ENCODE data around the gene XBP1. TPM values are rescaled to one million over a fixed set of nuclear protein-coding genes. Genes with fewer than 3 reads are reported as not detected.
"Not testable (repeated sequence)": the region's sequence is repeated elsewhere in the genome, so short reads cannot be mapped to it uniquely, and the experiment has no call there.

XBP1 gene
- total RNA-seq, 4 donors from 2014 or later, result 111 to 166 (median 131) TPM

DNA sequence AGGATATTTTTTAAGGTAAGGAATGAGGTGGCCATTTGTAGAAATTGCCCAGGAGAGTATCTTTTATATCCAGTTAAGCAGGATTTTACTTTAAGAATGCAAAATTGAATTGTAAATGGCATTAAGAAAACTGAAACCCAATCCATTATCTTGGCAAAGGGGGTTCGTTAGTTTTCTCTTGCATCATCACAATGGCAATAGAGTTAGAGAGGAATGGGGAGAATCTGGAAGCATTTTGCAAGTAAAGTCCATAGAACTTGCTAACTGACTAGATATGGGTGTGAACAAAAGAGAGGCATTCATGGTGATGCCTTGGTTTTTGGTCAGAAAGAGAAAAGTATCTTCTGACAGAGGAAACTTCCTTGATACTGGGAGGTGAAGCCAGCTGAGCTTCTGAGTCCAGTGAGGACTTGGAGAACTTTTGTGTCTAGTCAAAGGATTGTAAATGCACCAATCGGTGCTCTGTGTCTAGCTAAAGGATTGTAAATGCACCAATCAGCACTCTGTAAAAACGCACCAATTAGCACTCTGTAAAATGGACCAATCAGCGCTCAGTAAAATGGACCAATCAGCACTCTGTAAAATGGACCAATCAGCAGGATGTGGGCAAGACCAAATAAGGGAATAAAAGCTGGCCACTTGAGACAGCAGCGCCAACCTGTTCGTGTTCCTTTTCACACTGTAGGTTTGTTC is 31.5 kb downstream of the XBP1 start:
- DNase-seq, result no peak
- Histone ChIP-seq H3K9me3 (no peaks in the 10 kb centered on the region), H3K36me3 (no peaks in the 10 kb centered on the region), H3K27ac (no peak overlapping the region), H3K27me3 (no peaks in the 10 kb centered on the region), H3K4me1 (peaks cover 0 to 24% (median 3%) of the 10 kb centered on the region in 3 donors), H3K4me3 (no peak overlapping the region)
- TF ChIP-seq, protein P1, sequence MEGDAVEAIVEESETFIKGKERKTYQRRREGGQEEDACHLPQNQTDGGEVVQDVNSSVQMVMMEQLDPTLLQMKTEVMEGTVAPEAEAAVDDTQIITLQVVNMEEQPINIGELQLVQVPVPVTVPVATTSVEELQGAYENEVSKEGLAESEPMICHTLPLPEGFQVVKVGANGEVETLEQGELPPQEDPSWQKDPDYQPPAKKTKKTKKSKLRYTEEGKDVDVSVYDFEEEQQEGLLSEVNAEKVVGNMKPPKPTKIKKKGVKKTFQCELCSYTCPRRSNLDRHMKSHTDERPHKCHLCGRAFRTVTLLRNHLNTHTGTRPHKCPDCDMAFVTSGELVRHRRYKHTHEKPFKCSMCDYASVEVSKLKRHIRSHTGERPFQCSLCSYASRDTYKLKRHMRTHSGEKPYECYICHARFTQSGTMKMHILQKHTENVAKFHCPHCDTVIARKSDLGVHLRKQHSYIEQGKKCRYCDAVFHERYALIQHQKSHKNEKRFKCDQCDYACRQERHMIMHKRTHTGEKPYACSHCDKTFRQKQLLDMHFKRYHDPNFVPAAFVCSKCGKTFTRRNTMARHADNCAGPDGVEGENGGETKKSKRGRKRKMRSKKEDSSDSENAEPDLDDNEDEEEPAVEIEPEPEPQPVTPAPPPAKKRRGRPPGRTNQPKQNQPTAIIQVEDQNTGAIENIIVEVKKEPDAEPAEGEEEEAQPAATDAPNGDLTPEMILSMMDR (IDR thresholded peaks at IDR 0.05), result no peak
- TF ChIP-seq POLR2A (IDR thresholded peaks at IDR 0.05), result no peak
- intact Hi-C loops (cut with DNase I), result no loop called here
- WGBS, 2 donors, result 80% methylated on average over 6 of the region's 6 CpGs

DNA sequence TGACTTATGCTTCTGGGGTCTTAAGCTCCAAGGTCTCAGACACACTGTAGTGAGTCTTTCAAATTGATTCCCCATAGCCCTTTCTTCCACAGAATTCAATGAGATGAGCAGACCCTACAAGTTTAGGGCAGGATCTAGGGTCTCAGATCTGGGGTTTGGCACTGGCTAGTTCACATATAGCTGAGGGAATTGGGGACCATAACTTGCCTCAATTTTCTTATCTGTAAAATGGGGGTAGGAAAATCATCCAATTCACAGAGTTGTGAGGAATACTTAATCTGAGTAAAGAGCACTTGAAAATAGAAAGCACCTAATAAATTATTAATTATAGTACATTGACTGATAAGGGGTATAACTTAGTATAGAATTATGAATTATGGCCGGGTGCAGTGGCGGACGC is 33.7 kb downstream of the XBP1 start:
- Histone ChIP-seq H3K4me3 (no peak overlapping the region), H3K36me3 (no peaks in the 10 kb centered on the region), H3K27me3 (no peaks in the 10 kb centered on the region), H3K4me1 (peaks cover 0 to 9% (median under 1%) of the 10 kb centered on the region in 3 donors), H3K9me3 (no peaks in the 10 kb centered on the region), H3K27ac (no peak overlapping the region)
- DNase-seq, result no peak
- TF ChIP-seq, protein P1 (IDR thresholded peaks at IDR 0.05), result no peak
- TF ChIP-seq POLR2A (IDR thresholded peaks at IDR 0.05), result no peak
- intact Hi-C loops (cut with DNase I), result no loop called here
- WGBS, 2 donors, result 91 to 95% methylated on average over 3 of the region's 3 CpGs

DNA sequence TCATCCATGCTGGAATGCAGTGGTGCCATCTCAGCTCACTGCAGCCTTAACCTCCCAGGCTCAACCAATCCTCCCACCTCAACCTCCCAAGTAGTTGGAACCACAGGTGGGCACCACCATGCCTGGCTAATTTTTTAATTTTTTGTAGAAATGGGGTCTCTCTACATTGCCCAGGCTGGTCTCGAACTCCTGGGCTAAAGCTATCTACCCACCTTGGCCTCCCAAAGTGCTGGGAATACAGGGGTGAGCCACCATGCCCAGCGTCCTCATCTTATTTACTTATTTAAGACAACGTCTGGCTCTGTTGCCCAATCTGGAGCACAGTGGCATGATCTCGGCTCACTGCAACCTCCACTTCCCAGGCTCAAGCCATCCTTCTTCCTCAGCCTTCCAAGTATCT is 38.4 kb downstream of the XBP1 start:
- 90 to 92% methylated on average over 4 of the region's 4 CpGs for WGBS, 2 donors
- H3K27ac ChIP-seq; H3K27me3 ChIP-seq; H3K36me3 ChIP-seq; H3K9me3 ChIP-seq; DNase-seq; intact Hi-C loops (cut with DNase I); H3K4me3 ChIP-seq; H3K4me1 ChIP-seq: not testable (repeated sequence)

DNA sequence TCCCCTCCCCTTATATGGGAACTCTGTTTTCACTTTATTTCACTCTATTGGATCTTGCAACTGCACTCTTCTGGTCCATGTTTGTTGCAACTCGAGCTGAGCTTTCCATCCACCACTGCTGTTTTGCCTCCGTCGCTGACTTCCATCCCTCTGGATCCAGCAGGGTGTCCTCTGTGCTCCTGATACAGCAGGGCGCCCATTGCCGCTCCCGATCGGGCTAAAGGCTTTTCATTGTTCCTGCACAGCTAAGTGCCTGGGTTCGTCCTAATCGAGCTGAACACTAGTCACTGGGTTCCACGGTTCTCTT is 39.0 kb downstream of the XBP1 start:
- Histone ChIP-seq H3K27ac (no peak overlapping the region), H3K36me3 (no peaks in the 10 kb centered on the region), H3K4me3 (no peak overlapping the region), H3K27me3 (no peaks in the 10 kb centered on the region), H3K4me1 (no peaks in the 10 kb centered on the region), H3K9me3 (no peaks in the 10 kb centered on the region)
- intact Hi-C loops (cut with DNase I), result no loop called here
- TF ChIP-seq, protein P1 (IDR thresholded peaks at IDR 0.05), result no peak
- TF ChIP-seq POLR2A (IDR thresholded peaks at IDR 0.05), result no peak
- DNase-seq, result no peak
- 92 to 96% methylated on average over 8 to 10 of the region's 10 CpGs for WGBS, 2 donors

DNA sequence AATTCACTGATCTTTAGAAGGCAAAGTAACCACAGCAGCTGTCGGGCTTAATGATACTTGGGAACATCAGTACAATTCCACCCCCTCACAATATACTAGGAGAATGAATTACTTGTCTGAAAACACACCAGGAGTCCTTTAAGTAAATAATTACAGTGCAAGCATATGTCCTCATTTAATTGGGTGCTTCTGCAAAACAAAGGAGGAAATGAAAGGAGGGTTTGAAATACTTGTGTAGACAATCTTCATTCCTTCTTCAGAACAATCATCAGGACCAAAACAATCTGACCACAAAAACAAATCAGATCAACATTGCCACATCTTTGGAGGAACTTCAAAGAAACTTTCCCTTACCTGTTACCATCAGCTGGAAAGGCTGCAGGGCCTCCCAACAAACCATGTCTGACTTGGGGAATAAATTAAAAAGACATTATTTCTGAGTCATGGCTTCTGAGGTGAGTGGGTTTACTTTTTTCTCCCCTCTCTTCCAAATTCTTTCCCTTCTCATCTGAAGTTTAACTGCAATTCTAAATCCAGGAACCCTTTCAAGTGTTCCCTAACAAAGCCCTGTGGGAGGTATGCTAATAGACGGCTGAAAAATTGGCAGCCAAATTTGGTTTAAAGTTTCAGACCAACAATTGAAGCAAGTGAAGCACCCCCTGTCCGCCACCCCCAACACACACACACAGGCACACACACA is 40.4 kb downstream of the XBP1 start:
- H3K4me1 ChIP-seq, result no peaks in the 10 kb centered on the region
- intact Hi-C loops (cut with DNase I), result no loop called here
- DNase-seq, result no peak
- no peaks in the 10 kb centered on the region for H3K36me3 ChIP-seq
- H3K4me3 ChIP-seq, result no peak overlapping the region
- no peaks in the 10 kb centered on the region for H3K9me3 ChIP-seq
- TF ChIP-seq POLR2A (IDR thresholded peaks at IDR 0.05), result no peak
- TF ChIP-seq, protein P1 (IDR thresholded peaks at IDR 0.05), result no peak
- H3K27ac ChIP-seq, result peak overlapping the region in 1 of 4 donors; percentile 5
- WGBS, 2 donors, result 48 to 64% methylated on average over 3 of the region's 3 CpGs
- H3K27me3 ChIP-seq, result no peaks in the 10 kb centered on the region

DNA sequence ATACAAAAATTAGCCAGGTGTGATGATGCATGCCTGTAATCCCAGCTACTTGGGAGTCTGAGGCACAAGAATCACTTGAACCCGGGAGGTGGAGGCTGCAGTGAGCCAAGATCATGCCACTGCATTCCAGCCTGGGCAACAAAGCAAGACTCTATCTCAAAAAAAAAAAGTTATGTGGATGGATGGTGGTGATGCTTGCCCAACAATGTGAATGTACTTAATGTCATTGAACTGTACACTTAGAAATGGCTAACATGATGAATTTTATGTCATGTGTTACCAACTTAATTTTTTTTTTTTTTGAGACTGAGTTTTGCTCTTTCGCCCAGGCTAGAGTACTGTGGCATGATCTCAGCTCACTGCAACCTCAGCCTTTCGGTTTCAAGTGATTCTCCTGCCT is 45.9 kb downstream of the XBP1 start:
- H3K27me3 ChIP-seq; H3K4me1 ChIP-seq; DNase-seq; H3K27ac ChIP-seq; intact Hi-C loops (cut with DNase I); H3K4me3 ChIP-seq; H3K9me3 ChIP-seq: not testable (repeated sequence)
- WGBS, 2 donors, result 88 to 93% methylated on average over 3 of the region's 3 CpGs
- H3K36me3 ChIP-seq, result peaks cover 0 to 30% (median 0%) of the 10 kb centered on the region in 3 donors

Measured in esophagus squamous epithelium (tissue), 5 donors.